GM19468 (cell line): ENCODE measurements around the gene MAP2K5.

Experiments used
- ATAC-seq: cut with Tn5 transposase; IDR thresholded peaks from one replicate; pipeline ENCODE4 v1.9.1; 2021; ENCODE audit warnings: mild to moderate bottlenecking, moderate library complexity, moderate number of reproducible peaks; ENCODE audit not compliant: unreplicated experiment; ENCODE audit errors: extremely low read depth

Gene MAP2K5

GRCh38 chr15:67845974-67846373 is 303.5 kb downstream of the MAP2K5 start:
- ATAC-seq: no peak

GRCh38 chr15:67849538-67849937 is 307.0 kb downstream of the MAP2K5 start:
- ATAC-seq: no peak

GRCh38 chr15:67850336-67850735 is 307.8 kb downstream of the MAP2K5 start:
- no peak for ATAC-seq

- no peak for ATAC-seq
These were observed 308.6 kb downstream of the MAP2K5 start for GRCh38 chr15:67850994-67851571.

GRCh38 chr15:67852418-67852817 is 309.9 kb downstream of the MAP2K5 start:
- no peak for ATAC-seq

GRCh38 chr15:67853454-67853853 is 311.0 kb downstream of the MAP2K5 start:
- no peak for ATAC-seq

GRCh38 chr15:67854358-67854757 is 311.9 kb downstream of the MAP2K5 start:
- no peak for ATAC-seq

- ATAC-seq: no peak
These were observed 313.3 kb downstream of the MAP2K5 start for GRCh38 chr15:67855842-67856241.
